ENCODE data around the gene TMEM164.

The TMEM164 gene

DNA sequence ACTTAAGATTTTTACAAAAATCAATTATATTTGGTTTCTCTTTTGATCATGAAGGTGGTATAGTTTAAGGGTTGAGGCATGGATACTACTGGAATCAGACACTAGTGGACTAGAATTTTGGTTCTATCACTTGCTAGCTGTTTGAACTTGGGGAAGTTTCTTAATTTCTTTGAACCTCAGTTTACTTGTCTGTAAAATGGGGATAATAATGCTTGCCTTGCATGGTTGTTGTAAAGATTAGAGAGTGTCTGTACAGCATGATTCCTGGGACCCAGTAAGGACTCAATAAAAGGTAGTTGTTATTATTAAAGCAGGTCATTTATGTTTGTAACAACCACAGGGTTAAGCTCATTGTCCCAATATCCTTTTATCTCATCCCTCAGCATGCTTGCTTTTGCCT lies 36.0 kb downstream of the TMEM164 start:
- no peaks in the 10 kb centered on the region for H3K9me3 ChIP-seq (ENCODE audit: control insufficient read depth, insufficient read depth, low read length)
- no peak for DNase-seq (ENCODE audit: low read depth, low spot score)
- no peaks in the 10 kb centered on the region for H3K27me3 ChIP-seq (ENCODE audit: control insufficient read depth, insufficient read depth, low read length)
- no peaks in the 10 kb centered on the region for H3K4me1 ChIP-seq (ENCODE audit: control insufficient read depth, insufficient read depth, low read length)
- no peak overlapping the region for H3K27ac ChIP-seq (ENCODE audit: low read length)
- H3K36me3 ChIP-seq (ENCODE audit: control insufficient read depth, insufficient read depth, low read length): no peaks in the 10 kb centered on the region
- H3K4me3 ChIP-seq (ENCODE audit: low read length): no peak overlapping the region

DNA sequence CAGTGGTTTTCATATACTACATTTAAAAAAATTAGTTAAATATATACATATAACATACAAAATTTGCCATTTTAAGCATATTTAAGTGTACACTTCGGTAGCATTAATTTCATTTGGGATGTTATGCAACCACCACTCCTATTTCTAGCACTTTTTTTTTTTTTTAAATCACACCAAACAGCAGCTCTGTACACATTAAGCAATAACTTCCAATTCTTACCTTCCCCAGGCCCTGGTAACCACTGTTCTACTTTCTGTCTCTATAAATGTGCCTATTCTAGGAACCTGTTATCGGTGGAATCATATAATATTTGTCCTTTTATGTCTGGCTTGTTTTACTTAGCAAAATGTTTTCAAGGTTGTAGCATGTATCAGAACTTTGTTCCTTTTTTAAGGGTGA lies 39.1 kb downstream of the TMEM164 start:
- no peaks in the 10 kb centered on the region for H3K27me3 ChIP-seq (ENCODE audit: control insufficient read depth, insufficient read depth, low read length)

DNA sequence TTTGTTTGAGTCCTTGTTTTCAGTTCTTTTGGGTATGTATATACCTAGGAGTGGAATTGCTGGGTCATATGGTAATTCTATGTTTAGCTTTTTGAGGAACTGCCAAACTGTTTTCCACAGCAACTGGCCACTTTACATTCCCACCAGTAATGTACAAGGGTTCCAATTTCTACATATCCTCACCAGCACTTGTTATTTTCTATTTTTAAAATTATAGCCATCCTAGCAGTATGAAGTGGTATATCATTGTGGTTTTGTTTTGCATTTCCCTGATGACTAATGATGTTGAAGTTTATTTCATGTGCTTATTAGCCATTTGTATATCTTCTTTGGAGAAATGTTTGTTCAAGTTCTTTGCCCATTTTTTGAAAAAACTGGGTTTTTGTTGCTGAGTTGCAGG lies 39.6 kb downstream of the TMEM164 start:
- DNase-seq (ENCODE audit: low read depth, low spot score): no peak
- Histone ChIP-seq H3K36me3 (ENCODE audit: control insufficient read depth, insufficient read depth, low read length) (no peaks in the 10 kb centered on the region), H3K4me1 (ENCODE audit: control insufficient read depth, insufficient read depth, low read length) (no peaks in the 10 kb centered on the region)

More for the DNA sequence above, 39.1 kb downstream of the TMEM164 start:
- H3K4me1 ChIP-seq (ENCODE audit: control insufficient read depth, insufficient read depth, low read length): no peaks in the 10 kb centered on the region
- H3K4me3 ChIP-seq (ENCODE audit: low read length): no peak overlapping the region
- H3K9me3 ChIP-seq (ENCODE audit: control insufficient read depth, insufficient read depth, low read length): no peaks in the 10 kb centered on the region
- H3K27ac ChIP-seq (ENCODE audit: low read length): no peak overlapping the region
- DNase-seq (ENCODE audit: low read depth, low spot score): no peak
- no peaks in the 10 kb centered on the region for H3K36me3 ChIP-seq (ENCODE audit: control insufficient read depth, insufficient read depth, low read length)
- no CpG with 5 or more reads among the region's 2 CpGs for WGBS (ENCODE audit: insufficient coverage, insufficient read length)

DNA sequence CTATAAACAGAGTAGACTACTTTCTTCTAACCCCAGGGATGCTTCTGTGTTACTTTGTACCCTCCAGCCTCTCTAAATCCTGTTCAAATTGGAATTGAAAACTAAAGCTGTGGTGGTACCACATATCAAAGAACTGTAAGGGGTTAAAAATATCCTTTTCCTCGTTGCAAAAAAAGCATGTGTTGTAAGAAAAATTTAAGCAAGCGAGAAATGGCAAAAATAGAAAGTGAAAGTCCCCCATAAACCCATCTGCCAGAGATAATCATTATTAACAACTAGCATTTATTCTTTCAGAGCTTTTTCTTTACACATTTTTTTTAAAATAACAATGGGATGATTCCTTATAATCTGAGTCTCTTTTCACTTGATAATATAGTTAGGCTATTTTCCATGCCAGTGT lies 40.6 kb downstream of the TMEM164 start:
- H3K27me3 ChIP-seq (ENCODE audit: control insufficient read depth, insufficient read depth, low read length): no peaks in the 10 kb centered on the region
- no peak for DNase-seq (ENCODE audit: low read depth, low spot score)
- no CpG with 5 or more reads among the region's 2 CpGs for WGBS (ENCODE audit: insufficient coverage, insufficient read length)
- H3K36me3 ChIP-seq (ENCODE audit: control insufficient read depth, insufficient read depth, low read length): no peaks in the 10 kb centered on the region
- H3K9me3 ChIP-seq (ENCODE audit: control insufficient read depth, insufficient read depth, low read length): no peaks in the 10 kb centered on the region
- H3K4me1 ChIP-seq (ENCODE audit: control insufficient read depth, insufficient read depth, low read length): no peaks in the 10 kb centered on the region
- no peak overlapping the region for H3K4me3 ChIP-seq (ENCODE audit: low read length)
- H3K27ac ChIP-seq (ENCODE audit: low read length): no peak overlapping the region

More for the DNA sequence above, 39.6 kb downstream of the TMEM164 start:
- H3K27me3 ChIP-seq (ENCODE audit: control insufficient read depth, insufficient read depth, low read length): no peaks in the 10 kb centered on the region
- no peaks in the 10 kb centered on the region for H3K9me3 ChIP-seq (ENCODE audit: control insufficient read depth, insufficient read depth, low read length)
- no peak overlapping the region for H3K4me3 ChIP-seq (ENCODE audit: low read length)
- H3K27ac ChIP-seq (ENCODE audit: low read length): no peak overlapping the region

DNA sequence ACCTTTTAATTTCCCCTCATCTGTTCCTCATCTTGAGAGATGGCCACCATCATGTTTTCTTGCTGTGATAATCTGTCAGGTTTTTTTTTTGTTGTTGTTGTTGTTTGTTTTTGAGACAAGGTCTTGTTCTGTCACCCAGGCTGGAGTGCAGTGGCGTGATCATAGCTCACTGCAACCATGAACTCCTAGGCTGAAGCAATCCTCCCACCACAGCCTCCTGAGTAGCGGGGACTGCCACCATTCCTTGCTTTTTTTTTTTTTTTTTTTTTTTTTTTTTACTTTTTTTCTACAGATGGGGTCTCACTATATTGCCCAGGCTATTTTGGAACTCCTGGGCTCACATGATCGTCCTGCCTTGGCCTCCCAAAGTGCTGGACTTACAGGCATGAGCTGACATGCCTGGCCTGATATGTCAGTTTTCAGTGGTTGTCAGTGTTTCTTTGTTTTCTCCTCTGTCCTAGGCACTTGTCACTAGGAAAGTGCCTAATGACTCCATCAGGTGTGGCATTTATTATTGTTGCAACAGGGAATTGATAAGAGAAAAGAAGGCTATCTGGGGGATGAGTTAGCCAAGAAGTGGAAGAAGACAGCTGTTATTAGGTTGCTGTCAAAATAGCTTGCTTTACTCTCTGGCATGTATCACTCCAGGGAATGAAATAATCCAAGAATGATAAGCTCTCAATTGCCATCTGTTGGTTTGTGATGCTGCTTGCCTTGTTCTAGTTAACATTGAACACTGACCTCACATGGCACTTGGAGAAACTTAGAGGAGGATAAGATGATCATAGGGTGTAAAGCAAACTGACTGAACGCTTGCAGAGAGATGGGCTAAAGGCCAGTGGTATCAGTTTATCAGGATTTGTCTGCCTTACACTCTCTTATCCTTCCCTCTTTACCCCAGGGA lies 41.7 kb downstream of the TMEM164 start:
- no peak for DNase-seq (ENCODE audit: low read depth, low spot score)
- Histone ChIP-seq H3K4me1 (ENCODE audit: control insufficient read depth, insufficient read depth, low read length) (no peaks in the 10 kb centered on the region), H3K27ac (ENCODE audit: low read length) (no peak overlapping the region), H3K9me3 (ENCODE audit: control insufficient read depth, insufficient read depth, low read length) (no peaks in the 10 kb centered on the region), H3K36me3 (ENCODE audit: control insufficient read depth, insufficient read depth, low read length) (no peaks in the 10 kb centered on the region), H3K27me3 (ENCODE audit: control insufficient read depth, insufficient read depth, low read length) (no peaks in the 10 kb centered on the region), H3K4me3 (ENCODE audit: low read length) (no peak overlapping the region)
- WGBS (ENCODE audit: insufficient coverage, insufficient read length): no CpG with 5 or more reads among the region's 4 CpGs

DNA sequence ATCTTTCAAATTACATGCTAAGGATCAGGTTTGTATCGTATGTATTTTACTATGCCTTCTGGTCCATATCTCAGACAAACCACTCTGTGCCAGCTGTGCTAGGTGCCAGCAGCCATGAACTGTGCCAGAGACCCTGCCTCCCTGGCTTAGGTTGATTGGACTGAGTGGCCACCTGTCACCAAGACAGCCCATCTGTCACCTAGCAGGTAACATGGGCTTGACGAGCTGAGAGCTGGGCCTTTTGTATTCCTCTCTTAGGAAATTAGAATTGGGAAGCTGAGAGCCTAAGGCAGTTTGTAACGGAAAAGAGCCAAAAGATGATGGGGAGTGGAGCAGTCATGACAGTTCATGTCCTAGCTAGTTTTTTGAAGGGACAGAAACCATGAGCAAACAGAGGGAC lies 42.5 kb downstream of the TMEM164 start:
- no CpG with 5 or more reads among the region's 3 CpGs for WGBS (ENCODE audit: insufficient coverage, insufficient read length)

DNA sequence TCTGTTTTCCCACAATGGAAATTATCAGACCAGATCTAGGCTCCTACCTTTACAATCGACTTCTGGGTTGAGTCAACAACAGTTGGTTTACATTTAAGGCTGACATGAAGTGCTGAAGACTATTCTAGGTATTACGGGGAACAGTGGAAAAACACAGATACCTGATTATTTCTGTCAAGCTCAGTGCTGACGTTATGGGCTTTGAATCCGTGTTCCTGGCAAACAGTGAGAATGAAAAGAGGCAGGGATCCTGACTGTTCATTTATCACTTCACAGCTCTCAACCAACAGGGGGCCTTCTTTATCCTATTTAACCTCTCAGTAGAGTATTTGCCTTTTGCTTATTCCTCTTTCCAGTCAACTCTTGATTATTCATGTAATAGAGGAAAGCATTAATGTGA lies 43.1 kb downstream of the TMEM164 start:
- Histone ChIP-seq H3K4me3 (ENCODE audit: low read length) (no peak overlapping the region), H3K27me3 (ENCODE audit: control insufficient read depth, insufficient read depth, low read length) (no peaks in the 10 kb centered on the region), H3K4me1 (ENCODE audit: control insufficient read depth, insufficient read depth, low read length) (no peaks in the 10 kb centered on the region), H3K9me3 (ENCODE audit: control insufficient read depth, insufficient read depth, low read length) (no peaks in the 10 kb centered on the region), H3K36me3 (ENCODE audit: control insufficient read depth, insufficient read depth, low read length) (no peaks in the 10 kb centered on the region), H3K27ac (ENCODE audit: low read length) (no peak overlapping the region)
- DNase-seq (ENCODE audit: low read depth, low spot score): no peak
- no CpG with 5 or more reads among the region's 4 CpGs for WGBS (ENCODE audit: insufficient coverage, insufficient read length)

More for the DNA sequence above, 42.5 kb downstream of the TMEM164 start:
- no peaks in the 10 kb centered on the region for H3K27me3 ChIP-seq (ENCODE audit: control insufficient read depth, insufficient read depth, low read length)
- no peaks in the 10 kb centered on the region for H3K4me1 ChIP-seq (ENCODE audit: control insufficient read depth, insufficient read depth, low read length)
- H3K4me3 ChIP-seq (ENCODE audit: low read length): no peak overlapping the region
- no peaks in the 10 kb centered on the region for H3K36me3 ChIP-seq (ENCODE audit: control insufficient read depth, insufficient read depth, low read length)
- no peaks in the 10 kb centered on the region for H3K9me3 ChIP-seq (ENCODE audit: control insufficient read depth, insufficient read depth, low read length)
- no peak for DNase-seq (ENCODE audit: low read depth, low spot score)
- no peak overlapping the region for H3K27ac ChIP-seq (ENCODE audit: low read length)

DNA sequence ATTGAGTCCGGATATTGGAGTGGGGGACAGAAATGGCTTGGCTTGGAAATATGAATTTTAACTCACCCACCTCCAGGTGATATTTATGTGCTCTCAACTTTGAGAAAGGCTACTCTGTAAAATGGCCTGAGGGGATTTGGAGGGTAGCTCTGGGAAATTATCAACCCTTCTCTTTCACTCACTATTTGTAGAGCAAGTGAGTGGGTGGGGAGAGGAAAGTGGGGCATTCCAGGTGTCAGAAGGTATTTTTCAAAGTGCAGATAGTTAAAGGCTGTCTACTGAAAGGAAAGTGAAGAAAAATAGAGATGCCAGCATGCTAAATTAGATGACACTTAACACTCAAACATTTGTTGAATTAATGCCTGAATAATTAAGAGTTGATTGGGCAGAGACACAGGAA lies 44.1 kb downstream of the TMEM164 start:
- WGBS (ENCODE audit: insufficient coverage, insufficient read length): no CpG with 5 or more reads among the region's 1 CpG
- no peak overlapping the region for H3K4me3 ChIP-seq (ENCODE audit: low read length)
- DNase-seq (ENCODE audit: low read depth, low spot score): no peak
- no peak overlapping the region for H3K27ac ChIP-seq (ENCODE audit: low read length)
- no peaks in the 10 kb centered on the region for H3K27me3 ChIP-seq (ENCODE audit: control insufficient read depth, insufficient read depth, low read length)
- no peaks in the 10 kb centered on the region for H3K9me3 ChIP-seq (ENCODE audit: control insufficient read depth, insufficient read depth, low read length)
- no peaks in the 10 kb centered on the region for H3K4me1 ChIP-seq (ENCODE audit: control insufficient read depth, insufficient read depth, low read length)
- no peaks in the 10 kb centered on the region for H3K36me3 ChIP-seq (ENCODE audit: control insufficient read depth, insufficient read depth, low read length)

DNA sequence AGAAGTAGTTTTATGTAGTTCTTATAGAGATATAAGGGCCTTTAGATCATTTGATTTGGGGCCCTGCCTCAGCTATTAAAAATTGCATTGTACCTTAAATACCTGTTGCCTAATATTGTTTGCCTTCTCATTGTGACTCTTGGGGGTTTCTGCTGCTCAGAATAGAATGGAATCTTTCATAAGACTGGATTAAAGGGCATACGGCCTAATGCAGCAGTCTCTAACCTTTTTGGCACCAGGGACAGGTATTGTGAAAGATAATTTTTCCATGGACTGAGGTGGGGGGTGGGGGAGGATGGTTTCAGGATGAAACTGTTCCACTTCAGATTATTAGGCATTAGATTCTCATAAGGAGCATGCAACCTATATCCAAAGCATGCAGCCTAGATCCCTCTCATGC lies 46.2 kb downstream of the TMEM164 start:
- DNase-seq (ENCODE audit: low read depth, low spot score): no peak
- no CpG with 5 or more reads among the region's 1 CpG for WGBS (ENCODE audit: insufficient coverage, insufficient read length)
- Histone ChIP-seq H3K4me1 (ENCODE audit: control insufficient read depth, insufficient read depth, low read length) (no peaks in the 10 kb centered on the region), H3K4me3 (ENCODE audit: low read length) (no peak overlapping the region), H3K27ac (ENCODE audit: low read length) (no peak overlapping the region), H3K36me3 (ENCODE audit: control insufficient read depth, insufficient read depth, low read length) (no peaks in the 10 kb centered on the region), H3K27me3 (ENCODE audit: control insufficient read depth, insufficient read depth, low read length) (no peaks in the 10 kb centered on the region), H3K9me3 (ENCODE audit: control insufficient read depth, insufficient read depth, low read length) (no peaks in the 10 kb centered on the region)

DNA sequence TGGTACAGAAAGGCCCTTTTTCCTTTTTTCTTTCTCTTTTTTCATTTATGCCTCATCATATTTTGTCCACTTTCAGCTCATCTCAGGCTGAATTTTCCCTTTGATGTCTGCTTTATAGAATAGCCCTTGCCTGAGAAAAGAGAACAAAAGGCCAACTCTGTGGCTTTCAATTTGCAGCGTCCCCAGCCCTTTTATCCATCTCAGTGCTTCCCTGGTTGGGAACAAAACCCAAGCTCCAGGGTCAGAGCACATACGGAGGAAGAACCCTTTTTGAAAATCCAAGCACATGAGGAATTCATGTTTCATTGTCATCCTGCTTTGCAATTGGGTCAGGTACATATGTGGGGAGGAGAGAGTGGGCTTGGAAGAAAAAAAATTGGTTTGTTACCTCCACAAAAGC lies 47.5 kb downstream of the TMEM164 start:
- no CpG with 5 or more reads among the region's 2 CpGs for WGBS (ENCODE audit: insufficient coverage, insufficient read length)
- Histone ChIP-seq H3K27me3 (ENCODE audit: control insufficient read depth, insufficient read depth, low read length) (no peaks in the 10 kb centered on the region), H3K4me1 (ENCODE audit: control insufficient read depth, insufficient read depth, low read length) (no peaks in the 10 kb centered on the region), H3K9me3 (ENCODE audit: control insufficient read depth, insufficient read depth, low read length) (no peaks in the 10 kb centered on the region), H3K27ac (ENCODE audit: low read length) (no peak overlapping the region), H3K36me3 (ENCODE audit: control insufficient read depth, insufficient read depth, low read length) (no peaks in the 10 kb centered on the region), H3K4me3 (ENCODE audit: low read length) (no peak overlapping the region)
- no peak for DNase-seq (ENCODE audit: low read depth, low spot score)

DNA sequence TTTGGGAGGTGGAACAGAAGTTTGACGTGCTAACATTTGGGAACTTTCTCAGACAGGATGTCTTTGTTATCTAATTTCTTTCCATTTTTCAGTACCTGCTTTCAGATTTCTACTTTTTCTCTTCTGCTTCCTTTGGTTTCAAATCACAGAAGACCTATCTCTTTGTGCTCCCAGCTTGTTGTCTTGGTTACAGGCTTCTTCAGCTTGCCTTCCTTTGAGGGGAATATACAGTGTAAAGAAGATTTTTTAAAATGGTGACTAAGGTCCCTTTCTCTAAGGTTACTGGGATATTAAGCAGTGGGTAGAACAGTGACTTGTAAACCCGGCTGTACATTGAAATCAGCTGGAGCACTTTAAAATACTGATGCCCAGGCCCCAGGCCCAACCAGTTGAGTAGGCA lies 48.0 kb downstream of the TMEM164 start:
- WGBS (ENCODE audit: insufficient coverage, insufficient read length): no CpG with 5 or more reads among the region's 2 CpGs
- Histone ChIP-seq H3K9me3 (ENCODE audit: control insufficient read depth, insufficient read depth, low read length) (no peaks in the 10 kb centered on the region), H3K27ac (ENCODE audit: low read length) (no peak overlapping the region), H3K36me3 (ENCODE audit: control insufficient read depth, insufficient read depth, low read length) (no peaks in the 10 kb centered on the region), H3K4me3 (ENCODE audit: low read length) (no peak overlapping the region), H3K4me1 (ENCODE audit: control insufficient read depth, insufficient read depth, low read length) (no peaks in the 10 kb centered on the region), H3K27me3 (ENCODE audit: control insufficient read depth, insufficient read depth, low read length) (no peaks in the 10 kb centered on the region)
- DNase-seq (ENCODE audit: low read depth, low spot score): no peak
